Activated CD4-positive, CD25-positive, alpha-beta regulatory T cell (primary cell): ENCODE measurements around the gene SLC25A21.

Source experiments
- DNase-seq, 4 experiments: peaks; one replicate each; lab custom pipeline; 2025; lab: John Stamatoyannopoulos, UW

The SLC25A21 gene

GRCh38 chr14:37143475-37143874 is 28.9 kb downstream of the SLC25A21 start:
- no peak for DNase-seq

GRCh38 chr14:37142835-37143401 is 29.5 kb downstream of the SLC25A21 start:
- no peak for DNase-seq

GRCh38 chr14:37140176-37140575 is 32.2 kb downstream of the SLC25A21 start:
- DNase-seq = no peak

GRCh38 chr14:37139710-37140109 is 32.7 kb downstream of the SLC25A21 start:
- DNase-seq = no peak

- DNase-seq = no peak
Measured at GRCh38 chr14:37138898-37139297, 33.5 kb downstream of the SLC25A21 start.

GRCh38 chr14:37133284-37133913 is 39.0 kb downstream of the SLC25A21 start:
- no peak for DNase-seq

GRCh38 chr14:37131205-37131604 is 41.2 kb downstream of the SLC25A21 start:
- DNase-seq = no peak

- DNase-seq = no peak
Measured at GRCh38 chr14:37129047-37129446, 43.4 kb downstream of the SLC25A21 start.

GRCh38 chr14:37124614-37125013 is 47.8 kb downstream of the SLC25A21 start:
- no peak for DNase-seq

- DNase-seq = no peak
Measured at GRCh38 chr14:37122919-37123639, 49.3 kb downstream of the SLC25A21 start.

- no peak for DNase-seq
Measured at GRCh38 chr14:37122288-37122687, 50.1 kb downstream of the SLC25A21 start.

- DNase-seq = no peak
Measured at GRCh38 chr14:37118673-37119366, 53.6 kb downstream of the SLC25A21 start.

GRCh38 chr14:37116933-37117849 is 55.2 kb downstream of the SLC25A21 start:
- DNase-seq = no peak

- DNase-seq = no peak
Measured at GRCh38 chr14:37115406-37115805, 57.0 kb downstream of the SLC25A21 start.

- no peak for DNase-seq
Measured at GRCh38 chr14:37114559-37114958, 57.8 kb downstream of the SLC25A21 start.

- DNase-seq = no peak
Measured at GRCh38 chr14:37114002-37114401, 58.4 kb downstream of the SLC25A21 start.

GRCh38 chr14:37098132-37098531 is 74.3 kb downstream of the SLC25A21 start:
- DNase-seq = no peak

GRCh38 chr14:37094502-37094901 is 77.9 kb downstream of the SLC25A21 start:
- DNase-seq = no peak

- no peak for DNase-seq
Measured at GRCh38 chr14:37093364-37093763, 79.0 kb downstream of the SLC25A21 start.

- no peak for DNase-seq
Measured at GRCh38 chr14:37091651-37092050, 80.8 kb downstream of the SLC25A21 start.

- no peak for DNase-seq
Measured at GRCh38 chr14:37090026-37090425, 82.4 kb downstream of the SLC25A21 start.

- DNase-seq = no peak
Measured at GRCh38 chr14:37089410-37089809, 83.0 kb downstream of the SLC25A21 start.
